Stimulated activated CD4-positive, alpha-beta T cell treated with anti-CD3 and anti-CD28 coated beads, Interleukin-4, amount 100 ng/mL, for 1 hour (primary cell): ENCODE results near the gene ATXN2.
A peak's percentile ranks its signal among the peaks of the same experiment; 100 is the strongest.
"Not testable (repeated sequence)": the region's sequence is repeated elsewhere in the genome, so short reads cannot be mapped to it uniquely, and the experiment has no call there.

Experiments used
- DNase-seq: peaks from one replicate; pipeline ENCODE4 v3.0.0-alpha.2; 2020

ATXN2 gene

GRCh38 chr12:111573476-111573875 is 25.6 kb downstream of the ATXN2 start:
- no peak for DNase-seq

GRCh38 chr12:111570084-111570961 is 28.8 kb downstream of the ATXN2 start:
- no peak for DNase-seq

- no peak for DNase-seq
These were observed 29.6 kb downstream of the ATXN2 start for GRCh38 chr12:111569363-111570083.

GRCh38 chr12:111560844-111561243 is 38.3 kb downstream of the ATXN2 start:
- DNase-seq, result not testable (repeated sequence)

GRCh38 chr12:111558107-111558376 is 41.1 kb downstream of the ATXN2 start:
- DNase-seq, result no peak

GRCh38 chr12:111557271-111558106 is 41.6 kb downstream of the ATXN2 start:
- DNase-seq, result no peak

GRCh38 chr12:111556676-111557075 is 42.4 kb downstream of the ATXN2 start:
- no peak for DNase-seq

GRCh38 chr12:111555313-111555712 is 43.8 kb downstream of the ATXN2 start:
- DNase-seq, result not testable (repeated sequence)

- peak; percentile 8 for DNase-seq
These were observed 52.2 kb downstream of the ATXN2 start for GRCh38 chr12:111546758-111547383.

GRCh38 chr12:111546171-111546570 is 52.9 kb downstream of the ATXN2 start:
- DNase-seq, result no peak

- DNase-seq, result no peak
These were observed 55.1 kb downstream of the ATXN2 start for GRCh38 chr12:111544032-111544431.

- no peak for DNase-seq
These were observed 66.4 kb downstream of the ATXN2 start for GRCh38 chr12:111532751-111533150.

- peak; percentile 60 for DNase-seq
These were observed 69.4 kb downstream of the ATXN2 start for GRCh38 chr12:111529424-111530368.

- no peak for DNase-seq
These were observed 75.4 kb downstream of the ATXN2 start for GRCh38 chr12:111523587-111524167.

- DNase-seq, result no peak
These were observed 77.3 kb downstream of the ATXN2 start for GRCh38 chr12:111521801-111522200.

- no peak for DNase-seq
These were observed 79.2 kb downstream of the ATXN2 start for GRCh38 chr12:111519937-111520336.

- DNase-seq, result no peak
These were observed 80.0 kb downstream of the ATXN2 start for GRCh38 chr12:111519083-111519482.

- DNase-seq, result not testable (repeated sequence)
These were observed 91.4 kb downstream of the ATXN2 start for GRCh38 chr12:111507719-111508118.

GRCh38 chr12:111507258-111507657 is 91.9 kb downstream of the ATXN2 start:
- DNase-seq, result not testable (repeated sequence)

GRCh38 chr12:111506260-111506659 is 92.9 kb downstream of the ATXN2 start:
- DNase-seq, result no peak

- no peak for DNase-seq
These were observed 93.5 kb downstream of the ATXN2 start for GRCh38 chr12:111505601-111506036.
